Activated effector memory CD4-positive, alpha-beta T cell treated with Interleukin-2 at 50 U/mL for 16 hours (primary cell): ENCODE measurements around the gene EMILIN3.

Experiments used
- DNase-seq: peaks from one replicate; pipeline ENCODE4 v3.0.0-alpha.2; 2020

The EMILIN3 gene

GRCh38 chr20:41361757-41362747 lies 4.6 kb downstream of the EMILIN3 start:
- no peak for DNase-seq

GRCh38 chr20:41360831-41361756 lies 5.5 kb downstream of the EMILIN3 start:
- DNase-seq = no peak

GRCh38 chr20:41359541-41360011 lies 7.0 kb downstream of the EMILIN3 start:
- no peak for DNase-seq

GRCh38 chr20:41358717-41359116 lies 7.9 kb downstream of the EMILIN3 start:
- no peak for DNase-seq

- no peak for DNase-seq
Measured at GRCh38 chr20:41358230-41358629, 8.4 kb downstream of the EMILIN3 start.

GRCh38 chr20:41357424-41358163 lies 9.0 kb downstream of the EMILIN3 start:
- no peak for DNase-seq

- no peak for DNase-seq
Measured at GRCh38 chr20:41356951-41357350, 9.7 kb downstream of the EMILIN3 start.

- no peak for DNase-seq
Measured at GRCh38 chr20:41355598-41356203, 10.9 kb downstream of the EMILIN3 start.

- no peak for DNase-seq
Measured at GRCh38 chr20:41355192-41355591, 11.4 kb downstream of the EMILIN3 start.

- no peak for DNase-seq
Measured at GRCh38 chr20:41353530-41353929, 13.1 kb downstream of the EMILIN3 start.

- no peak for DNase-seq
Measured at GRCh38 chr20:41352666-41353065, 14.0 kb downstream of the EMILIN3 start.

- DNase-seq = no peak
Measured at GRCh38 chr20:41352106-41352505, 14.5 kb downstream of the EMILIN3 start.

- DNase-seq = no peak
Measured at GRCh38 chr20:41350408-41350962, 16.1 kb downstream of the EMILIN3 start.

GRCh38 chr20:41349943-41350342 lies 16.7 kb downstream of the EMILIN3 start:
- no peak for DNase-seq

GRCh38 chr20:41349266-41349665 lies 17.4 kb downstream of the EMILIN3 start:
- no peak for DNase-seq

GRCh38 chr20:41348430-41349172 lies 18.0 kb downstream of the EMILIN3 start:
- no peak for DNase-seq

- DNase-seq = no peak
Measured at GRCh38 chr20:41347523-41348429, 18.8 kb downstream of the EMILIN3 start.

GRCh38 chr20:41345729-41346067 lies 20.9 kb downstream of the EMILIN3 start:
- no peak for DNase-seq

GRCh38 chr20:41344938-41345728 lies 21.5 kb downstream of the EMILIN3 start:
- DNase-seq = no peak
